CD4-positive, alpha-beta T cell (primary cell): Measurements from ENCODE around the gene ZMPSTE24. TPM values are rescaled to one million over a fixed set of nuclear protein-coding genes. Genes with fewer than 3 reads are reported as not detected.

Experiments
- ATAC-seq: fragments of 200-7000 bp; cut with Tn5 transposase; one replicate; pipeline ENCODE4 v1.10.0; 2022; ENCODE audit warnings: mild to moderate bottlenecking; ENCODE audit not compliant: poor library complexity
- CTCF ChIA-PET: fragments of 350-600 bp; sonication (Branson Sonifier 250); formaldehyde crosslinking; loops from one replicate; lab custom pipeline; 2021; ENCODE audit warnings: antibody characterized with exemption, inconsistent platforms; lab: Charles Lee
- POLR2A ChIA-PET: fragments of 350-600 bp; sonication (Branson Sonifier 250); formaldehyde crosslinking; loops from one replicate; lab custom pipeline; 2021; ENCODE audit warnings: antibody characterized with exemption, inconsistent platforms; lab: Charles Lee
- DNase-seq, 14 experiments: peaks; one replicate each; pipeline ENCODE4 v3.0.0-alpha.2; 2013 to 2020; ENCODE audit warnings: mixed read lengths in 2 of 14
- H3K27ac ChIP-seq, 2 donors: one replicate each; pipeline versions ENCODE4 v1.5.1 to v1.7.0; 2013; ENCODE audit warnings: low read length in 2 of 2, low read depth in 1 of 2, mild to moderate bottlenecking in 1 of 2
- H3K27me3 ChIP-seq, 2 experiments: 1 replicate in 1 of 2; 2 replicates in 1 of 2; pipeline versions ENCODE4 v1.6.1 to v1.7.0; 2013; ENCODE audit warnings: low read length in 2 of 2, control low read depth in 1 of 2, mild to moderate bottlenecking in 1 of 2, moderate library complexity in 1 of 2; ENCODE audit not compliant: insufficient read depth in 2 of 2, control insufficient read depth in 1 of 2
- H3K36me3 ChIP-seq: one replicate; pipeline ENCODE4 v1.6.1; 2013; ENCODE audit warnings: low read length, control low read depth; ENCODE audit not compliant: insufficient read depth
- H3K4me1 ChIP-seq: one replicate; pipeline ENCODE4 v1.6.1; 2013; ENCODE audit warnings: low read length, control low read depth; ENCODE audit not compliant: insufficient read depth
- H3K4me3 ChIP-seq: one replicate; pipeline ENCODE4 v1.5.1; 2013; ENCODE audit warnings: mild to moderate bottlenecking, low read length, moderate library complexity
- H3K9me3 ChIP-seq, 2 experiments: 1 replicate in 1 of 2; 2 replicates in 1 of 2; pipeline versions ENCODE4 v1.6.1 to v1.7.0; 2013; ENCODE audit warnings: low read length in 2 of 2, mild to moderate bottlenecking in 2 of 2, control low read depth in 1 of 2, moderate library complexity in 1 of 2; ENCODE audit not compliant: control insufficient read depth in 1 of 2, insufficient read depth in 1 of 2
- H3K27ac Mint-ChIP-seq: one replicate; pipeline ENCODE4 v1.8.0; 2020; ENCODE audit warnings: mixed read lengths
- H3K27me3 Mint-ChIP-seq: one replicate; pipeline ENCODE4 v1.8.0; 2021; ENCODE audit warnings: mixed read lengths
- H3K36me3 Mint-ChIP-seq: one replicate; pipeline ENCODE4 v1.8.0; 2021; ENCODE audit warnings: low read depth, mixed read lengths
- H3K4me1 Mint-ChIP-seq: one replicate; pipeline ENCODE4 v1.8.0; 2021; ENCODE audit warnings: low read depth, mixed read lengths
- H3K4me3 Mint-ChIP-seq: one replicate; pipeline ENCODE4 v1.8.0; 2020; ENCODE audit warnings: mild to moderate bottlenecking, mixed read lengths
- H3K9me3 Mint-ChIP-seq: one replicate; pipeline ENCODE4 v1.8.0; 2020; ENCODE audit warnings: mixed read lengths
- intact Hi-C, 2 experiments: fragments of 100-400 bp; cut with DNase I in 1 of 2; cut with micrococcal nuclease in 1 of 2; formaldehyde crosslinking; loops; one replicate each; pipeline versions ENCODE4 v1.15.1 to v1.9.0; 2023 to 2025; cut with DNase I, micrococcal nuclease
- total RNA-seq, 174 experiments: library from RNA in 2 of 174; stranded (reverse) in 2 of 174; gene quantifications; one replicate each; pipeline ENCODE4 v1.2.3 and lab custom pipeline; 2021 to 2026
- TF ChIP-seq, protein P1 (sequence below): fragments of 200-600 bp; IDR thresholded peaks from one replicate; pipeline ENCODE4 v1.8.0; 2022; ENCODE audit warnings: antibody characterized with exemption, mild to moderate bottlenecking

ZMPSTE24 gene
- total RNA-seq, 2 experiments from 2014 or later: 8.7 to 8.8 TPM

GRCh38 chr1:40256401-40257084, 1.5 kb upstream of the ZMPSTE24 start:
- H3K27me3 ChIP-seq: no peaks in the 10 kb centered on the region
- H3K4me3 Mint-ChIP-seq: peak overlapping the region; percentile 95
- no peaks in the 10 kb centered on the region for H3K27me3 Mint-ChIP-seq
- ChIA-PET CTCF (interaction anchor here (1.0 to 1.2 kb wide), 2 partner anchors 59 to 82 kb away, joined by 5 read pairs; no protein-coding TSS in a partner anchor), POLR2A (interaction anchor here (0.7 to 1.8 kb wide), 8 partner anchors 14 to 435 kb away, joined by 3 to 15 read pairs (median 4); partner anchors contain the start of genes NFYC, SMAP2 and ZFP69B)
- no peak for DNase-seq
- H3K27ac Mint-ChIP-seq: peak overlapping the region; percentile 99
- peaks cover 30% of the 10 kb centered on the region for H3K36me3 Mint-ChIP-seq
- no peaks in the 10 kb centered on the region for H3K9me3 Mint-ChIP-seq
- no peak for ATAC-seq
- TF ChIP-seq, protein P1, sequence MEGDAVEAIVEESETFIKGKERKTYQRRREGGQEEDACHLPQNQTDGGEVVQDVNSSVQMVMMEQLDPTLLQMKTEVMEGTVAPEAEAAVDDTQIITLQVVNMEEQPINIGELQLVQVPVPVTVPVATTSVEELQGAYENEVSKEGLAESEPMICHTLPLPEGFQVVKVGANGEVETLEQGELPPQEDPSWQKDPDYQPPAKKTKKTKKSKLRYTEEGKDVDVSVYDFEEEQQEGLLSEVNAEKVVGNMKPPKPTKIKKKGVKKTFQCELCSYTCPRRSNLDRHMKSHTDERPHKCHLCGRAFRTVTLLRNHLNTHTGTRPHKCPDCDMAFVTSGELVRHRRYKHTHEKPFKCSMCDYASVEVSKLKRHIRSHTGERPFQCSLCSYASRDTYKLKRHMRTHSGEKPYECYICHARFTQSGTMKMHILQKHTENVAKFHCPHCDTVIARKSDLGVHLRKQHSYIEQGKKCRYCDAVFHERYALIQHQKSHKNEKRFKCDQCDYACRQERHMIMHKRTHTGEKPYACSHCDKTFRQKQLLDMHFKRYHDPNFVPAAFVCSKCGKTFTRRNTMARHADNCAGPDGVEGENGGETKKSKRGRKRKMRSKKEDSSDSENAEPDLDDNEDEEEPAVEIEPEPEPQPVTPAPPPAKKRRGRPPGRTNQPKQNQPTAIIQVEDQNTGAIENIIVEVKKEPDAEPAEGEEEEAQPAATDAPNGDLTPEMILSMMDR: no peak
- H3K27ac ChIP-seq: peak overlapping the region in 1 of 2 donors; percentile 99
- intact Hi-C loops: loop anchor here (2.0 to 10.0 kb wide), 7 partner anchors 58 to 514 kb away; partner anchors contain the start of genes RLF (in 1 of the 2), SMAP2 (in 1 of the 2) and ZNF684 (in 1 of the 2)
- H3K9me3 ChIP-seq: no peaks in the 10 kb centered on the region
- peaks cover 14% of the 10 kb centered on the region for H3K36me3 ChIP-seq
- H3K4me1 ChIP-seq: peaks cover 27% of the 10 kb centered on the region
- peak overlapping the region; percentile 86 for H3K4me3 ChIP-seq
- H3K4me1 Mint-ChIP-seq: peaks cover 52% of the 10 kb centered on the region

GRCh38 chr1:40257313-40257687, 736 bp upstream of the ZMPSTE24 start:
- peak overlapping the region; percentile 99 for H3K27ac Mint-ChIP-seq
- Histone ChIP-seq H3K27me3 (no peaks in the 10 kb centered on the region), H3K9me3 (no peaks in the 10 kb centered on the region), H3K27ac (peak overlapping the region; percentile 95 to 99), H3K4me1 (peaks cover 27% of the 10 kb centered on the region), H3K36me3 (peaks cover 22% of the 10 kb centered on the region), H3K4me3 (peak overlapping the region; percentile 86)
- no peak for ATAC-seq
- peaks cover 38% of the 10 kb centered on the region for H3K36me3 Mint-ChIP-seq
- H3K4me1 Mint-ChIP-seq: peaks cover 52% of the 10 kb centered on the region
- intact Hi-C loops: loop anchor here (2.0 to 10.0 kb wide), 7 partner anchors 58 to 515 kb away; partner anchors contain the start of genes RLF (in 1 of the 2), SMAP2 (in 1 of the 2) and ZNF684 (in 1 of the 2)
- peak overlapping the region; percentile 95 for H3K4me3 Mint-ChIP-seq
- DNase-seq: no peak
- no peaks in the 10 kb centered on the region for H3K9me3 Mint-ChIP-seq
- TF ChIP-seq, protein P1: no peak
- ChIA-PET POLR2A (interaction anchor here (0.7 to 1.8 kb wide), 25 partner anchors 9 to 723 kb away, joined by 3 to 15 read pairs (median 4); partner anchors contain the start of genes CAP1, NFYC, PPT1 and RLF), CTCF (interaction anchor here (0.9 to 1.2 kb wide), 2 partner anchors 16 to 81 kb away, joined by 3 to 5 read pairs; no protein-coding TSS in a partner anchor)
- no peaks in the 10 kb centered on the region for H3K27me3 Mint-ChIP-seq

- TF ChIP-seq, protein P1: no peak
- Mint-ChIP-seq H3K4me3 (peak overlapping the region; percentile 95), H3K9me3 (no peaks in the 10 kb centered on the region), H3K27me3 (no peaks in the 10 kb centered on the region), H3K4me1 (peaks cover 62% of the 10 kb centered on the region), H3K27ac (peak overlapping the region; percentile 99), H3K36me3 (peaks cover 49% of the 10 kb centered on the region)
- Histone ChIP-seq H3K4me3 (peak overlapping the region; percentile 86), H3K4me1 (peaks cover 27% of the 10 kb centered on the region), H3K27me3 (no peaks in the 10 kb centered on the region), H3K36me3 (peaks cover 32% of the 10 kb centered on the region), H3K9me3 (no peaks in the 10 kb centered on the region), H3K27ac (peak overlapping the region; percentile 58 to 99)
- no peak for ATAC-seq
- CTCF ChIA-PET: no interaction called here
- POLR2A ChIA-PET: interaction anchor here (0.8 to 1.8 kb wide), 15 partner anchors 8 to 722 kb away, joined by 3 to 15 read pairs (median 5); partner anchors contain the start of genes NFYC, SMAP2 and ZFP69B
- DNase-seq: no peak
- intact Hi-C loops: loop anchor here (1.0 to 10.0 kb wide), 8 partner anchors 56 to 516 kb away; partner anchors contain the start of genes CAP1 (in 2 of the 2), RLF (in 1 of the 2), SMAP2 (in 1 of the 2) and ZNF684 (in 1 of the 2)
Measured at GRCh38 chr1:40258445-40258769, 371 bp downstream of the ZMPSTE24 start.
